MCF 10A (cell line): Measurements from ENCODE around the gene CFL2. TPM values are rescaled to one million over a fixed set of nuclear protein-coding genes. Genes with fewer than 3 reads are reported as not detected.
A peak's percentile ranks its signal among the peaks of the same experiment; 100 is the strongest.

Experiments
- BruUV-seq: library from RNA; stranded (reverse); fragments of 400-500 nt; replicated peaks from 2 replicates; lab custom pipeline; 2021; lab: Mats Ljungman, UMichigan
- CTCF ChIA-PET: fragments of 300-600 bp; sonication (Branson Sonifier 250); formaldehyde crosslinking; extraction: SDS; loops from one replicate; lab custom pipeline; 2021; ENCODE audit warnings: antibody characterized with exemption, inconsistent platforms; lab: Yijun Ruan, JAX
- POLR2A ChIA-PET: fragments of 300-600, 350-650 bp; sonication (Branson Sonifier 250); formaldehyde crosslinking; extraction: SDS; loops from one replicate; lab custom pipeline; 2020; ENCODE audit warnings: antibody characterized with exemption, inconsistent platforms; lab: Yijun Ruan, JAX
- DNase-seq: peaks from one replicate; pipeline ENCODE4 v3.0.0-alpha.2; 2018; ENCODE audit not compliant: unreplicated experiment
- H3K27ac Mint-ChIP-seq: one replicate; pipeline ENCODE4 v1.8.0; 2022; ENCODE audit warnings: mild to moderate bottlenecking, low read depth, mixed read lengths; ENCODE audit not compliant: unreplicated experiment
- H3K27me3 Mint-ChIP-seq: one replicate; pipeline ENCODE4 v1.8.0; 2022; ENCODE audit warnings: mixed read lengths; ENCODE audit not compliant: insufficient read depth, unreplicated experiment
- H3K36me3 Mint-ChIP-seq: one replicate; pipeline ENCODE4 v1.8.0; 2022; ENCODE audit warnings: mild to moderate bottlenecking, moderate library complexity, mixed read lengths; ENCODE audit not compliant: insufficient read depth, unreplicated experiment
- H3K4me1 Mint-ChIP-seq: one replicate; pipeline ENCODE4 v1.8.0; 2022; ENCODE audit warnings: mixed read lengths; ENCODE audit not compliant: insufficient read depth, unreplicated experiment
- H3K4me3 Mint-ChIP-seq: one replicate; pipeline ENCODE4 v1.8.0; 2022; ENCODE audit warnings: mild to moderate bottlenecking, moderate library complexity, mixed read lengths; ENCODE audit not compliant: unreplicated experiment
- H3K9me3 Mint-ChIP-seq: one replicate; pipeline ENCODE4 v1.8.0; 2022; ENCODE audit warnings: mixed read lengths; ENCODE audit not compliant: unreplicated experiment
- CTCF ChIP-seq: fragments of 200-600 bp; IDR thresholded peaks from one replicate; pipeline ENCODE4 v1.8.0; 2022; ENCODE audit warnings: antibody characterized with exemption, mild to moderate bottlenecking; ENCODE audit not compliant: unreplicated experiment
- intact Hi-C: fragments of 100-400 bp; cut with micrococcal nuclease; formaldehyde crosslinking; loops from 2 replicates; pipeline ENCODE4 v1.14.1; 2022
- total RNA-seq: library from RNA; stranded (reverse); gene quantifications from 2 replicates; pipeline ENCODE4 v1.2.3, GENCODE V29; 2022

CFL2 gene
- total RNA-seq, 1 experiment from 2014 or later = 39.7 TPM

DNA sequence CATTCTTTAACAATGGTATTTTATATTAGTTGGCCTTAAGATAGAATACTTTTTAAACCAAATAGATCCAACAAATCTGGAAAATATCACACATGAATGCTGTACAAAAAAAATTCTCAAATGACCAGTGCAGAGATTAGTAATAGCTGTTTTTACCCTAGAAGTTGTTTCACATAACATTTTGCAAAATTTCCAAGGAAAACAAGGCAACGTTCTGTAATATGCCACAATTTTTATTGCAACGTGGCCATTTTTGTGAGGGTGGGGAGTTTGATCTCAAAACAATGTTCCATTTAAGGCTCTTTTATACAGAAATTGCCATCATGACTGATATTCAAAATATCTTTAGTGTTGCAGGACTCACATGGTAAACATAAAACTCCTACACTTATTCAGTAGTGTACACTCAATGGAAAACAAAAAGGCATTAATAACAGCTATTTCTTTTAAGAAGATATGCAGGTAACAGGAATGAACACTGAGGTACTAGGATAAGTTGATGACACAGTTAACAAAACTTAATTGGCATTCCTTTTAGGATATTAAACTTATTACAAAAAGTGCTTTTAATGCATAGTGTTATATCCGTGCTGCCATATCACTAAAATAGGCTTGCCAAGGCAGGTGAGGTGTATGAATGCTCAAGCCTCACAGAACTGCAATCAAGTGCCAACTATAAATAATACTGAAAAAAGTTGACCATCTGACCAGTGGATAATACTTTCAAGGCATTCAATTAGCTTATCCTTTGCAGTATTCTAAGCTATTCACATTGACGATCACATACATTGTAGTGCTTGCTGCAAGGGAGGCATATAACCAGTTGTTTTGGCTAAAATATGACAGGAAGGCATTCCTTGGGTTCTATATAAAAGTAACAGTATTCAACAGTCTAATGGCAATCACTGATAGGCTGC lies 2.3 kb downstream of the CFL2 start:
- intact Hi-C loops = loop anchor here (5.0 kb wide), 2 partner anchors 35 to 155 kb away; no protein-coding TSS in a partner anchor
- no TSS peak for BruUV-seq

GRCh38 chr14:34711169-34711568 lies 3.2 kb downstream of the CFL2 start:
- peak; percentile 53 for DNase-seq
- no TSS peak for BruUV-seq
- H3K4me1 Mint-ChIP-seq = peaks cover 26% of the 10 kb centered on the region
- ChIA-PET CTCF (interaction anchor here (0.6 to 5.6 kb wide), 5 partner anchors 8 to 100 kb away, joined by 4 to 21 read pairs (median 4); no protein-coding TSS in a partner anchor), POLR2A (interaction anchor here (0.9 to 7.8 kb wide), 5 partner anchors 10 to 61 kb away, joined by 3 to 92 read pairs (median 4); no protein-coding TSS in a partner anchor)
- no peaks in the 10 kb centered on the region for H3K9me3 Mint-ChIP-seq
- H3K4me3 Mint-ChIP-seq = no peak overlapping the region
- no peaks in the 10 kb centered on the region for H3K27me3 Mint-ChIP-seq
- intact Hi-C loops = loop anchor here (5.0 kb wide), 2 partner anchors 34 to 154 kb away; no protein-coding TSS in a partner anchor
- no peak overlapping the region for H3K27ac Mint-ChIP-seq
- H3K36me3 Mint-ChIP-seq = peaks cover 39% of the 10 kb centered on the region
- TF ChIP-seq CTCF = no peak

More for the DNA sequence above, 2.3 kb downstream of the CFL2 start:
- H3K4me1 Mint-ChIP-seq = peaks cover 26% of the 10 kb centered on the region
- H3K27ac Mint-ChIP-seq = no peak overlapping the region
- H3K4me3 Mint-ChIP-seq = no peak overlapping the region
- ChIA-PET CTCF (interaction anchor here (0.6 to 3.0 kb wide), 4 partner anchors 11 to 101 kb away, joined by 4 to 18 read pairs (median 8); no protein-coding TSS in a partner anchor), POLR2A (interaction anchor here (0.7 to 7.8 kb wide), 8 partner anchors 11 to 727 kb away, joined by 3 to 92 read pairs (median 4); no protein-coding TSS in a partner anchor)
- H3K27me3 Mint-ChIP-seq = no peaks in the 10 kb centered on the region
- no peak for DNase-seq
- no peak for TF ChIP-seq CTCF
- H3K9me3 Mint-ChIP-seq = no peaks in the 10 kb centered on the region
- H3K36me3 Mint-ChIP-seq = peaks cover 39% of the 10 kb centered on the region

DNA sequence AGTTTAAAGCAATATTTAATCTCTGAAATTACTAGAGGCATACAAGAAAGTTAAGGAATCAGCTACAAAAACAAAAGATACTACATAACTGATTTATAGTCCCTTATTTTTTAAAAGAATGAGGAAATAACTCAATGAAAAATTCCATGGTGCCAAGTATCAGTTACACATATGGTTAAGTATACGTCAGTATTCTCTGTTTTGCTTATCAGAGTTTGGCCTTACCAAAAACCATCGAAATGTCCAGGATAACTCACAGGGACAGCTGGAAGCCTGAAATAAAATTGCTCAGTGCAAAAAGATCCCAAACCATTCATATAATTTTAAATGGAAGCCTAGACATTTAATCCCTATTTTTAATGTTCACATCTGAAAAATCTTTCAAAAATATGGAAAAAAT lies 3.6 kb downstream of the CFL2 start:
- peaks cover 39% of the 10 kb centered on the region for H3K36me3 Mint-ChIP-seq
- H3K27ac Mint-ChIP-seq = no peak overlapping the region
- BruUV-seq = no TSS peak
- peaks cover 26% of the 10 kb centered on the region for H3K4me1 Mint-ChIP-seq
- no peak overlapping the region for H3K4me3 Mint-ChIP-seq
- no peak for TF ChIP-seq CTCF
- no peaks in the 10 kb centered on the region for H3K9me3 Mint-ChIP-seq
- intact Hi-C loops = loop anchor here (5.0 kb wide), 2 partner anchors 33 to 153 kb away; no protein-coding TSS in a partner anchor
- CTCF ChIA-PET = interaction anchor here (0.6 to 5.6 kb wide), 4 partner anchors 8 to 38 kb away, joined by 4 to 21 read pairs (median 11); no protein-coding TSS in a partner anchor
- DNase-seq = no peak
- H3K27me3 Mint-ChIP-seq = no peaks in the 10 kb centered on the region
- POLR2A ChIA-PET = interaction anchor here (0.9 to 7.8 kb wide), 3 partner anchors 9 to 38 kb away, joined by 3 to 92 read pairs (median 4); no protein-coding TSS in a partner anchor
